Right ventricle myocardium inferior (tissue), 1 donor: ENCODE measurements around the gene KRTAP21-1. TPM values are rescaled to one million over a fixed set of nuclear protein-coding genes. Genes with fewer than 3 reads are reported as not detected.
"Not testable (repeated sequence)": the region's sequence is repeated elsewhere in the genome, so short reads cannot be mapped to it uniquely, and the experiment has no call there.

Experiments
- ATAC-seq: fragments of 200-7000 bp; cut with Tn5 transposase; one replicate; pipeline ENCODE4 v1.9.1; 2020; ENCODE audit warnings: mild to moderate bottlenecking, moderate library complexity
- DNase-seq: peaks from one replicate; pipeline ENCODE4 v3.0.0; 2021; ENCODE audit errors: missing footprints
- intact Hi-C: fragments of 100-400 bp; cut with DNase I; formaldehyde crosslinking; loops from one replicate; pipeline ENCODE4 v1.11.0; 2022
- long read RNA-seq: library from polyadenylated mRNA; unstranded; transcript quantifications from one replicate; pipeline ENCODE4 v2.0.0, GENCODE V29; 2021
- total RNA-seq: library from RNA; stranded (reverse); fragmentation: NEBNext Ultra II Directional; extraction: Animal tissue kit (Norgen Biotek cat#: 25700); gene quantifications from one replicate; pipeline ENCODE4 v1.2.1, GENCODE V29; 2021
- donor health status: DM: no; HTN: yes; CAD: no; lungs with severe emphysema.

Gene KRTAP21-1
- not detected for total RNA-seq
- long read RNA-seq, result 0 reads

DNA sequence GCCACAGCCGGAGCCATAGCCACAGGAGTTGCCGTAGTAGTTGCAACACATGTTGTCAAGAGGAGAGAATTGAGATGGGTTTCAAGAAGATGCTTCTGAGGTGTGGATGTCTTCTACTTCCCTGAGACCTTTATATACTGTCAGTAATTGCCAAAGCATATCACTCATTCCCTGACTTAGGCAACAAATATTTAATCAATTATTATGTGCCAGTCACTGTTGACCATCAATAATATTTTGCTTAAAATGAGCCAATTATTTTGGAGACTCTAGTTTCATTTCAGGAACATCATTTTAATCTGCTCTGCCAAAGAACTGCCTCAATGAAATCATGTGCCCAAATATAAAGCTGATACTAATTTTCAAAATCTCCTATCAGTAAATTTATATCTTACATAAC is at the start of gene KRTAP21-1:
KRTAP21-1 (minus strand) TSS at position 101 of the 400 bp plus-strand sequence; CDS start at position 51, 50 bp downstream.
- intact Hi-C loops, DNase-seq, ATAC-seq: not testable (repeated sequence)

DNA sequence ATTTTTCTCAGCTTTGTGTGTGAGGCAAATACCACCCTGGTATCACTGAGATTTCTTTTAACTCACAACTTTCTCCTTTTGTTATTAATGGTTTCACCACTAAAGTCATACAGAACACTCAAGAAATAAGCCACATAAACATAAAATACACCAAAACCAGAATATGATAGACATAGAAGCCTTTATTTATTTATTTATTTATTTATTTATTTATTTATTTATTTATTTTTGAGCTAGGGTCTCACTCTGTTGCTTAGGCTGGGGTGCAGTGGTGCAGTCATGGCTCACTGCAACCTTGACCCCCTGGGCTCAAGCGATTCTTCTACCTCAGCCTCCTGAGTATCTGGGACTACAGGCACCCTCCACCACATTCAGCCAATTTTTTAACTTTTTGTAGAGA is 45.4 kb upstream of the KRTAP21-1 start:
- DNase-seq (no peak), ATAC-seq (no peak)
- intact Hi-C loops, result no loop called here

GRCh38 chr21:30793581-30794314 is 38.5 kb upstream of the KRTAP21-1 start:
- intact Hi-C loops, result no loop called here
- ATAC-seq, result no peak

GRCh38 chr21:30779249-30779648 is 24.0 kb upstream of the KRTAP21-1 start:
- ATAC-seq (no peak), DNase-seq (no peak)
- intact Hi-C loops, result no loop called here

More at GRCh38 chr21:30793581-30794314, 38.5 kb upstream of the KRTAP21-1 start:
- DNase-seq, result no peak

DNA sequence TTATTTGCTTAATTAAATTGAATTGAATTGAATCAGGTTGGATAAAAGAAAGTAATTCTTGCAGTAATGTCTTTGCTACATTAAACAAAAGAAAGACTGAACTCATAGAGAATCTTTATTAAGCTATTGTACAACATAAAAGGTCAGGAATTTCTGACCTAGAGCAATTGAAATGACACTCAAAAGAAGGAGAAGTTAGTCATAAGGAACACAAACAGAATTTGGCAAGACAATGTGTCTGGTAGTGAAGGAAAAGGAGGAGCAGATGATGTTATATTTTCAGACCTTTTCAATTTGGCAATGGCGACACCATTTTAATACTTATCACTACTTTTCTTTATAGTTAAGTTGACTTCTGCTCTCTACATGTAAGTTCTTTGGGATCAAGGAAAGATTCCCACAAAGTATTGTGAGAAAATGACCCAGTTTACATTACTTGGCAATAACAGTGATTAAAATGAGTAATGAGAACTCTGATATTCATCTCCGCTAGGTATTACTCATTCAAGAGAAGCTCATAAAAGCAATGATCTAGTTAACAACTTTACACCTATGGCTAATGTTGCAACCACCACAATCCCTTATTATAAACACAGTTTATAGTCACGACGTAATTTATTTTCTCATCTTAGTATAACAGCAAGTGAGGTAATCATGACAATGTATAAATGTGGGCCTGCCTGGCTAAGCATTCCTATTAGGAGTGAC is 14.7 kb upstream of the KRTAP21-1 start:
- DNase-seq (no peak), ATAC-seq (no peak)
- intact Hi-C loops, result no loop called here

DNA sequence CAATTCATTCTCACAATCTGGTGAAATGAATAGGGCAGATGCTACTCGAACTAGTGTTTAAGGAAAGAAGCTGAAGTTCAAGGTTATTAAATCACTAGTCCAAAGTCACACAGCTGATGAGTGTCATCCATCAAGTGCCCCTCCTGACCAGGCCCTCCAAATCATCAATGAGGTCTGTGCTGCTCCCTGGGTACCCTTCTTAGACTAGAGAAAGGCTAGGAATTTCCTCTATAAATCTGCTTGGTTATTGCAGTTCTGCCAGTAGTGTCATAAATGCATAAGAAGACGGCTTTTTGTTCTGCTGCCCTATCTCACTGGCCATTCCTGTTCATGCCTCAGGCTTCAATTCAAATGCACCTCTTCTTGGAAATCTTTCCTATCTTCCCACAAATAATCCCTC is 5.5 kb upstream of the KRTAP21-1 start:
- intact Hi-C loops, result no loop called here
- DNase-seq (no peak), ATAC-seq (no peak)

DNA sequence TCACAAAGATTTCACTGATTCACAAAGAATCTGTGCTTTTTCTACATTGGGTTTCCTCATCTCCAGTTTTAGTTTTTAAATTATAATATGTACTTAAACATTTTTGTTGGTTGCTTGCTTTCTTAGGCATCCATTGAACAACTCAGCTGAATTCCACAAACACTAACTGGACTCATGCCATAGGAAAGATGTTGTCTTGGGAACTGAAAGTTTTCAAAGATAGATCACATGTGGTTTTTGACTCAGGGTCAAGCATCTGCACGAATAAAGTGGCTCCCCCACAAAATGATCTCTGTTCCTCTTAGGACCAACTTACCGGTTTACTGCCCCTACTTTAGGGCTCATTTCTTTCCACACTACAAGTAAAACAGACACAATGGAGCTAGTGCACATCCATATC is 3.1 kb upstream of the KRTAP21-1 start:
- ATAC-seq (no peak), DNase-seq (no peak)
- intact Hi-C loops, result no loop called here

DNA sequence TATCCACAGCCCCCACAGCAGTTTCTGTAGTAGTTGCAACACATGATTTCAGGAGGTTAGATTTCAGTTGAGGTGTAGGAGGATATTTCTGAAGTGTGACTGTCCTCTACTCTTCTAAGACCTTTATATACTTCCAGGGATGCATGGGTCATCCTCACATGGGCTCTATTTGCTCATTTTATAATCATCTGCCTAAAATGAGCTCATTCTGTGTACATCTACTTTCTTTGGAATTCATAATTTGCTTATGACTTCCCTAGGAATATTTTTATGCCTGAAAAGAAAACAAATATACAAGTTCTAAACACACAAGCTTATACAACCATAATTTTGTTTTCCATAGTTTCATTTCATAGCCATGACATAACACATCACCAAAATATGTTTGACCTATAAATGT is 8.1 kb downstream of the KRTAP21-1 start, which contains the start of gene KRTAP21-2:
KRTAP21-2 (minus strand) TSS at position 101 of the 400 bp plus-strand sequence; CDS start at position 44, 57 bp downstream.
- DNase-seq (no peak), ATAC-seq (no peak)
- intact Hi-C loops, result no loop called here

- no peak for ATAC-seq
- intact Hi-C loops, result no loop called here
- DNase-seq, result no peak
These were observed 14.8 kb downstream of the KRTAP21-1 start for GRCh38 chr21:30740462-30740861.

DNA sequence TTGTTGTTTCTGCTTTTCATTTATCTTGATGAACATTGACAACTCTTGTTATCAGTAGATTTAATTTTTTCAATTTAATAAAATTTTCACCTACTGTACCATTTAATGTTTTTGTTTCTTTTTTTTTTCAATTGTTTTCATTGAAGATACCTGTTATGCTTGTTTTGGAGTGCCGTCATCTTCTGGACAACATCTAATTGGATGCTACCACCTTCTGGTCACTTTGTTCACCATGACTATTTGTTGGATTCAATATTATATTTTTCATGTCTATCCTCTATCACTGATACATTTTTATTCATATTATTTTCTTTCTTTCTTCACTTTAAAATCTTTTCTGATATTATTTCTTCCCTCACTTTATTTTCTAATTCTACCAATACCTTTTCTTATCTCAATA is 22.2 kb downstream of the KRTAP21-1 start:
- ATAC-seq (no peak), DNase-seq (no peak)
- intact Hi-C loops, result loop anchor here (5.0 to 10.0 kb wide), 2 partner anchors 291 to 388 kb away; partner anchors contain the start of genes KRTAP15-1 and KRTAP23-1

DNA sequence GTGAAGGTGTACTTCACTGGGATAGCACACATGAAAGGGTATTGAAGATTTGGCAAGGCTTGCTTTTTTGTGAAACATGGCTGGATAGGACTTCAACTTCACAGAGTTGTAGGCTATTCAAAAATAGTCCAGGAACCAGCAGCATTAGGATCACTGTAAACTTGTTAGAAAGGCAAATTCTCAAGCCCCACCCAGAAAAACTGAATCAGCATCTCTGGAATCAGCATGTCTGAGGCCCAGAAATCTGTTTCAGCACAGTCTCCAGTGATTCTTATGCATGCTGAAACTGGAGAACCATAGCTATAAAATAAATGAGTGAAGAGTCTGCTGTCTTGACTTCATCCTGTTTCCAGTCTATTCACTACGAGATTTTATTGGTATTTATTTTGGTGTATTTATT is 28.5 kb downstream of the KRTAP21-1 start:
- ATAC-seq (no peak), DNase-seq (no peak)
- intact Hi-C loops, result no loop called here

DNA sequence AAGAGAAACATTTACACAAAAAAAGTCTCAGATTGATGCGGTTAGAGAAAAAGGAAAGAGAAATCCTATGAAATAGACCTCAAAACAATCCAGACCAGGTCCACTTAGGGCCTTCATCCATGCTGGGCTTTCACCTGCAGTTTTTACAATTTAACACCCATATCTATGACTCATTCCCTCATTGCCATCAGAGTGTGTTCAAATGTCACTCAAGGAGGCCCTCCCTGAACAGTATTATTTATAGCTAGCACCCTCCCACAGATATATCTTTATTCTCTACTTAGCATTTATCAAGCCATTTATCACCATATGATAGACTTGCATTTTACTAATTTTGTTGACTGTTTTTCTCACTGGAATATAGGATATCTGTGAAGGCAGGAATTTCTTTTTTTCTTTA is 35.8 kb downstream of the KRTAP21-1 start:
- no peak for ATAC-seq
- intact Hi-C loops, result no loop called here
- DNase-seq, result no peak

DNA sequence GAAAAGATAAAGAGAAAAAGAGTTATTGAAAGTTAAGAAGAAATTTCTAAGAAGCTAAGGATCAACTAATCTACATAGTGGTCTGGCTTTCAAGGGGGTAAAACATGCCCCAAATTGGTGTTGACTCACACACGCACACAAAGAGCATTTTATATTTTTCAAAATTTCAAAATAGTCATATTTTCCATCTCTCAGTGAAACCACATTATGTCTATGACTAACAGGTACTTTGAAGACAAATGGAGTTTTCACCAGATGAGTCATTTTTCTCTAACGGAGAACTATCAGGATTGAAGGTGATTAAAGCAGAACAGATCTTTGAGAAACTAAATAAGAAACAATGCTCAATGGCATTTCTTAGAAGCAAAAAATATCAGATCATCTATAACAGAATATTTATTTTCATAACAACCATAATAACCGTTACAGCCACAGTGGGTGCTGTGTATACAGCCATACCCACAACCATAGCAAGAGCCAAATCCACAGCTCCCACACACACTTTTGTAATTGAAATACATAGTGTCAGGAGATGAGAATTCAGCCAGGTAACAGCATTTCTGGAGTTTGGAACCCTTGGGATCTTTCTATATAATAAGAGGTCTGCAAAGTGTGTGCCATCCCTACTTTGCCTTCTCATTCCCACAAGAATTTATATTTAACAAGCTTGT is 36.9 kb downstream of the KRTAP21-1 start, which contains the start of gene KRTAP21-3:
KRTAP21-3 (minus strand) TSS at position 539 of the 671 bp plus-strand sequence; CDS start at position 521, 18 bp downstream.
- no peak for ATAC-seq
- DNase-seq, result no peak
- intact Hi-C loops, result no loop called here

DNA sequence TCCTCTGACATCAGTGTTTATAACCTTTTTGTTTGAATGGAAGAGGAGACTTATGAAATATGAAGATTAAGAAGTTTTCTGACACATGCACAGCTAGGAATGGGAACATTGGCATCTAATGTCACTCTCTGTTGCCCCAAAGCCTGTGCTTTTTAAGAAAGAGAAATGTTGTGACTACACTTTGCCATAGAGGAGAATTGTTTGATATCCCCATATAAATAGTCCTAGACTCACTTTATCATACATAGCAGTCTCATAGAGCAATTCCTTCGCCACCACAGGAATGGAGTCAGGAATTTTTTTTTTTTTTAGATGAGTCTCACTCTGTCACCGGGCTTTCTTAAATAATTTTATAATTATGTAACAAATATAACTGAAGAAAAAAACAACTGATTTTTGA is 38.1 kb downstream of the KRTAP21-1 start:
- DNase-seq (no peak), ATAC-seq (no peak)
- intact Hi-C loops, result no loop called here

GRCh38 chr21:30714946-30715345 is 40.3 kb downstream of the KRTAP21-1 start:
- no peak for ATAC-seq
- intact Hi-C loops, result no loop called here
- DNase-seq, result no peak

DNA sequence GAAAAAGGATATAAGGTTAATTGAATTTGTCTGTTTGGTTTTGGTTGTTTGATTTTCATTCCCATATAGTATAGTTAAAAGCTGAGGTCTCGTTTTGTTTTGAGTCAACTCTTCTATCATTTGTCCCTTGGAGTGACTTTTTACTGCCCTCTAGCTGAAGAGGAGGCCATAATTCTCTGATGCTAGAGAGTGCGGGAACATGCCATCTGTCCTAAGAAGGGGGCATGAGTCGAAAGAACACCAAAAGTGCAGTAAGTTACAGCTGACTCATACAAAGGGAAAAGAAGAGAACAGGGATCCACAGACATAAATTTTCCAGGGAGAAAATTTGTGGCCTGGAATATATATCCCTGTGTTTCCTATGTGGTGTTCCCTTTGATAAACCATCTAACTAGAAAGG is 40.8 kb downstream of the KRTAP21-1 start:
- intact Hi-C loops, result no loop called here
- no peak for DNase-seq
- no peak for ATAC-seq

DNA sequence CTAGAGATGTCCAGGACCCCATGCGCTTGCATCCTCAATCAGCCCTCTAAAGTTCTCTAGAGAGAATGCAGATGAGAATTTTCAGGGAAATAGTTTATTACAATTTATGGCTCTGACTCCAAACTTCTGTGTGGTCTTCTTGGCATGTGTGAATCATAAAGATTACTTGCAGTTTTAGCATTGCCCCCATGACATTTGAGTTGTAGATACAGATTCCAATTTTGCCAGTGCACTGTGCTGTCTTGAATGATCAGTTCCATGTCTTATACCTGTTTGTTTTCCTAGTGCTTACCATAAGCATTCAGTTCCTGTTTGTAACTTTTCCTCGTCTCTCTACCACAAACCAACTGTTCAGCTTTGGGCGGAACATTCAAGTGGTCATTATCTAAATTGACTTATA is 41.5 kb downstream of the KRTAP21-1 start:
- intact Hi-C loops, result no loop called here
- DNase-seq (no peak), ATAC-seq (no peak)

DNA sequence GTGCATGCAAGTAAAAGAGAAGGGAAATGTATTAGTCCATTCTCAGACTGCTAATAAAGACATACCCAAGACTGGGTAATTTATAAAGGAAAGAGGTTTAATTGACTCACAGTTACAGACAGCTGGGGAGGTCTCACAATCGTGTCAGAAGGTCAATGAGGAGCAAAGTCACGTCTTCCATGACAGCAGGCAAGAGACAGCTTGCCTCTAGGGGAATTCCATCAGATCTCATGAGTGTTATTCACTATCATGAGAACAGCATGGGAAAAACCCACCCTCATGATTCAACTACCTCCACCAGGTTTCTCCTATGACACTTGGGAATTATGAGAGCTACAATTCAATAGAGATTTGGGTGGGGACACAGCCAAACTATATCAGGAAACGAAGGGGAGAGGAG is 44.7 kb downstream of the KRTAP21-1 start:
- DNase-seq (no peak), ATAC-seq (no peak)
- intact Hi-C loops, result no loop called here

- ATAC-seq (no peak), DNase-seq (no peak)
- intact Hi-C loops, result no loop called here
These were observed 47.8 kb downstream of the KRTAP21-1 start for GRCh38 chr21:30707409-30707808.
